HG02610 (cell line): ENCODE results near the gene CDK5R2.
A peak's percentile ranks its signal among the peaks of the same experiment; 100 is the strongest.

ENCODE experiments used
- ATAC-seq: cut with Tn5 transposase; IDR thresholded peaks from one replicate; pipeline ENCODE4 v1.9.1; 2021; ENCODE audit warnings: mild to moderate bottlenecking, moderate library complexity; ENCODE audit not compliant: unreplicated experiment

Gene CDK5R2

DNA sequence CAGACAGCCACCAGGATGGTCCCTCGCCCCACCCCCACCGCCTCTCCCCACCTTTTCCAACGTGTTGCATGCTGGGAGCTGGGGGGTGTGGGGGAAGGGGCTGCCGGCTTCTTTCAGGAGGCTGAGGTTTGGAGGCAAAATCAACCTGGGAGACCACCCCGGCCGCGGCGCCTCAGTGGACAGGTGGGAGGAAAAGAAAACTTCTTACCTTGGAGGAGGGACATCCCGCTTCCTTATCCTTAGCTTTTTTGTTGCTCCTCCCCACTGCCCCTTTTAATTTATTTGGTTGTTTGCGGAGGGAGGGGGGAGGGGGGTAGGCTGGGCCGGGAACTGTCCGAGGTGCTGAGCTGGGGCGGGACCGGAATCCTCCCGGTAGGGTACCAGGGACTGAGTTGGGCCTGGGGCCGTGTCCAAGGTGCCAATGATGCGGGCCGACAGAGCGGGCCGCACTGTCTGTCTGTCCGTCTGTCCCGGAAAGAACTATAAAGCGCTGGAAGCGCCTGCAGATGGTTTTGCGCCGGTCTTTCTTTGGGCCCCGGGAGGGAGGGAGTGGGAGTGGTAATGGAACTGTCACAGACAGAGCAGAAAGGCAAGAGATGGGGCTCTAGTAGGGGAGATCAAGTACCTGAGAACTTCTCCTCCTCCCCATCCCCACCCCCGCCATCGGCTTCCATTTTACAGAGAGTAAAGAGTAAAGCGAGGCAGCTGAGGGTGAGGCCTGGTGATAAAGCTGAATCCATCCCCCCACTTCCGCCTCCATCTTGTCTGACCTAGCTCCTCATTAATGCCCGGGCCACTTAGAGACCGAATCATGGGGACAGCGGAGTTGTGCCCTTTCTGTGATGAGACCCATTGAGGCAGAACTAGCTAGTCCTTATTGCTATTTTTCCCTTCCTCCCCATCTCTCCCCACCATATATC, 2.4 kb downstream of the CDK5R2 start:
- no peak for ATAC-seq

DNA sequence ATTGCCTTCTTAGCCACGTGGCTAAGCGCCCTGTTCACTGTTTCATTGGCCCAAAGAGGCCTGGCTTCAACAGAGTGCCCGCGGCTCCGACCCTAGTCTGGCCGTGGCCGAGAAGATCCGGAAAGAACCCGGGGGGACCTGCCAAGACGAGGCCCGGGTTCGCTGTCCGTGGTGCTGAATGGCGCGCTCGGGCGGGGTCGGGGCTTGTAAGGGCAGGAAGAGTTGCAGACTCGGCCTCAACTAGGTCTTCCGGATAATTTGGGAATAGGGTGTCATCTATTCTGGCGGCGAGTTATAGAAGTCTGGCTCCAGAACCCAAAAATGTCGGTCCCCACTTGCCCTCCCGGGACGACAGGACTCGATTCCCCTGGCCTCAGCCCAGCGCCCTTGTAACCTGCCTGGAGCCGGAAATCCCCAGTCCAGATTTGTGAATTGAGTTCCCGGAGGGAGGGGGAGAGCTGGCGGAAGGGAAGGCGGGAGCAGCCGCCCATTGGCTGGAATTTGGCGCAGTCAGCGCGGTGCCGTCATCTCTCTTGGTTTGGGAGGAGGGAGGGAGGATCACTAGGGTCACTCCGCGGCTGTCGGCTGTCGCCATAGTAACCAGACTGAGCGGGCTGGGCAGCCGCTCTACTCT, 3.5 kb downstream of the CDK5R2 start:
- no peak for ATAC-seq

DNA sequence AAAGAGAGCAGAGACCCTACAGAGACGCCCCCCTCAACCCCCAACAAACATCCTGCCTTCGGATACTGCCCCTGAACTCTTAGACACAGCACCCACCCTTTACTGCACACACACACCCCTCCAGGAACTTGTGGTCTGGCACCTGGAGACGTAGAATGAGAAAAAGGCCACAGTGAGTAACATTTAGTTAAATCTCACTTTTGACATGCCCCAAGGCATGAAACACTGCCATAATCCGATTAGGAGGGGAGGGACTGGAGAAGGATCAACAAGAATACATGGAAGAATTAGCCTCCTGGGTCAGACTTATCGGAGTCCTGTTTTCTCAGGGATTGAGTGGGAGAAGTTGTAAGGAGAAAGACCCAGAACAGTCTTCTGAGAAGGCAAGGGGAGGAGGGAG, 4.1 kb downstream of the CDK5R2 start:
- ATAC-seq: no peak

DNA sequence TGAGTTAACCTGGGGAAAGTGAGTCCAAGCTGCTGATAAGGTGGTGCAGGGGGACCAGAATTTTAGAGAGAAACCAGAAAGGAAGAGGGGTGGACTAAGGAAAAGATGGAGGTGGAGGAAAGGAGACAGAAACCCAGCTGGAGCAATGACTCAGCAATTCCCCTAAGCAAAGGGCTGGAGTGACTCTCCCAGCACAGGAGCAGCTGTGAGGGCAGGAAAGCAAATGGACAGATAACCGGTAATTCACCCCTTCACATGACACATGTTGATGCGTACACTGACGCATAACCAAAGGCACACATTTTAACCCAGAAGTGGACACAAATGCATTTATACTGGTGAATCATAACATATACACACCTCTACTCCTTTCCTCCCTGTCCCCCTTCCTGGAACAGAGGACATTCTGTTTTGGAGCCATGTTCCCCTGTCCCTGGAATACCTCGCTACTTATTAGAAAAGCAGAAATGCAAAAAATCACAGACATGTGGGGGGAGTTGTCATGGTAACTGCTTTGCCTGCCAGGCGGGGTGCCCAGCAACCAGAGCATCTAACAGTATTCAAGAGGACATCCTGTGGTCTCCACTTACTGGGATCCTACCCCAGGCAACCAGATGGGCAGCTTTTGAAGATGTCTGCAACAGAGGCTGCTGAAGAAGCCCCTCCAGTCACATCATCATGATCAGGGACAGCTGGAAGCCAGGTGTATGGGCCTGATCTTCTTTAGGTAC, 4.7 kb downstream of the CDK5R2 start:
- no peak for ATAC-seq

DNA sequence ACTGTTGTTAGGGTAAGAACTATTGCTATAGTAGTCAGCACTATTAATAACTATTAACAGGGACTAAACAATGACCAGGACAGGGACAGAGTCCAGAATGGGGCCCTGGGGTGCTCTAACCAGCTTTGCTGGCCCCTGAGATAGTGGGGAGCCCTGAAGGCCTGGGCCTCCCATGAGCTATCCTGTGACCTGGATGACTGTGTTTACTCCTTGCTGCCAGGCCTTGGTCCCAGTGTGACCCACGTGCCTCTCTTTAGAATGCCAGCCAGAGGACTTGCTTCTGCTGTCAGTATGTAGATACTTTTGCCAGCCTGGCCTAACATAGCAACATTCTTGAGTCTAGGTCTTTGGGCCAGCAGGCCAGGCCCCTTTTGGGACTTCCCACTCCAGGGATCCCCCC, 11.4 kb downstream of the CDK5R2 start:
- no peak for ATAC-seq

DNA sequence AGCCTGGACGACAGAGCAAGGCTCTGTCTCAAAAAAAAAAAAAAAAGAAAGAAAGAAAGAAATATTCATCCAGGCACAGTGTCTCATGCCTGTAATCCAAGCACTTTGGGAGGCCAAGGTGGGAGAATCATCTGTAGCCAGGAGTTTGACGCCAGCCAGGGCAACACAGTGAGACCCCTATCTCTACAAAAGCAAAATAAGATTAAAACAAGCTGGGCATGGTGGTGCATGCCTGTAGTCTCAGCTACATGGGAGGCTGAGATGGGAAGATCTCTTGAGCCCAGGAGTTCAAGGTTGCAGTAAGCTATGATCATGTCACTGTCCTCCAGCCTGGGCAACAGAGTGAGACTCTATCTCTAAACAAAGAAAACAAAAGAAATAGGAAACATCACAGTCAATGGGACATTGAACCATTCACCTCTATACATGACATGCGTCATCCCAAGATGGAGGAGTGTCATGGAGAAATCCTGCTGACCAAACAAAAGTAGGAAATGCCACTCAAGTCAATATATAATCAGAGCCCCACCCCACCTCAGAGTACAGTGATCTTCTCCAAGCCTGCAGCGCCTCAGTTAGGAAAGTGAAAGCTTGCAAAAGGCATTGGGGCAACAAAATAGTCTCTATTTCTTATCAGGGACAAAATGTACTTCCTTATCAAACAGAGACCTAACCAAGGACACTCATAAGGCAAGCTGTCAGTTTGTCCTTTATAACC, 15.8 kb downstream of the CDK5R2 start:
- ATAC-seq: no peak

DNA sequence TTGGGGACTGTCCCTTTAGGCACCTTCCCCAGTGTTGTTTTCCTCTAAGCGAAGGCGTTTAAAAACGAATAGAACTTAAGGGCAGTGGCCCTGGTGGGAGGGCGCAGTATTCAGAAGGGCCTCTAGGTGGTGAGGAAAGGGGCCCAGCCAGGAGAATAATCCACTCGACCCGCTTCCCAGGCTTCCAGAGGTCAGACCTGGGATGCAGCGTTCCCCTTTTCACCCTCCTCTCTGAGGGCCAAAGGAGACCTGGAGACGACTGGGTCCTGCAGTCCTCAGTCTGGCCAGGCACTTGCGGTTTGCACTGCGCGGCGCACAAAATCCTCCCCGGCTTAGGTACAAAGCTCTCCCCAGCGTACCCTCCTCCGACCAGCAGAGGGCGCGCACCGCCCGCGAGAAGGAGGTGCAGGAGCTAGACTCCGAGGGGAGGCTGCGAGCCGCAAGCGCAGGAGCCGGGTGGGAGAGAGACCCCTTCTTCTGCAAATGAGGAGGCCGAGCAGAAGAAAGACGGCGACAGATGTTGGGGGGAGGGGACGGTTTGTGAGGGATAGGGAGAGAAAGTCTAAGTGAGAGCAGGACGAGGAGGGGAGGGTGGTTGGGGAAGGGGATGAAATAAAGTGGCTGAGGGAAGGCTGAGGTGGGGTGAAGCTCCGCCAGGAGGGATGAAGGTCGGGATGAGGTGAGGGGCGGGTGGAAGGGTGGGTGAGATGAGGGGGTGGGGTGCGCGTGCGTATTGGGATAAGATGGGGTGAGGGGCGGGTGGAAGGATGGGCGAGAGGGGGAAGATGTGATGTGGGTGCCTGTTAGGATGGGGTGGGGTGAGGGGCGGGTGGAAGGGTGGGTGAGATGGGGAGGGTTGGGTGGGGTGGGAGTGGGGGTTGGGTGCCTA, 20.6 kb downstream of the CDK5R2 start:
- peak; percentile 82 for ATAC-seq

GRCh38 chr2:218980735-218981389, 21.4 kb downstream of the CDK5R2 start:
- no peak for ATAC-seq

GRCh38 chr2:218981390-218981880, 22.0 kb downstream of the CDK5R2 start:
- ATAC-seq: no peak

DNA sequence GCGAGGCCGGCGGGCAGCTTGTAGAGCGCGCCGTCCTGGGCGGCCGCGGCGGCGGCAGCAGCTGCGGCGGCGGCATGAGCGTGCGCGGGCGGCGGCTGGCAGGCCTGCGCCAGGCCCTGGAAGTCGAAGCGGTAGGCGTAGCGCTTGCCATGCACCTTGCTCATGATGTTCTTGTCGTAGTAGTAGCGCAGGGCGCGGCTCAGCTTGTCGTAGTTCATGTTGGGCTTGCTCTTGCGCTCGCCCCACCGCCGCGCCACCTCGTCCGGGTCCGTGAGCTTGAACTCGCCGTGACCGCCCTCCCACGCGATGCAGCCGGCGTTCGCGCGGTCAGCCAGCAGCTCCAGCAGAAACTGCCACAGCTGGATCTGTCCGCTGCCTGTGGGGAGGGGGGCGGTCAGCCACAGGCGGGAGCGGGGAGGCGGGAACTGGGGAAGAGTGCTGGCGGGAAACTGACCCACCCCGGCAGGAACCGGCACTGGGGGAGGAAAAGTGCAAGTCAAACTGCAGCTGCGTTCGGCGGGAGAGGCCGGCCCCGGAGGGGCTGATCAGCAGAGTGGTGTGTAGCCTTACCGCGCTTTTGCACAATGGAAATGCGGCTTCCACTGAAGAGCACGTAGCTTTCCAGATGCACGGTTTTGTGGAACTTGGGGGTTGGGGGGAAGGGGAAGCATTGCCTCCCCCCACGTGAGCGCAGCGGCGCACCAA, 22.6 kb downstream of the CDK5R2 start:
- ATAC-seq: no peak

DNA sequence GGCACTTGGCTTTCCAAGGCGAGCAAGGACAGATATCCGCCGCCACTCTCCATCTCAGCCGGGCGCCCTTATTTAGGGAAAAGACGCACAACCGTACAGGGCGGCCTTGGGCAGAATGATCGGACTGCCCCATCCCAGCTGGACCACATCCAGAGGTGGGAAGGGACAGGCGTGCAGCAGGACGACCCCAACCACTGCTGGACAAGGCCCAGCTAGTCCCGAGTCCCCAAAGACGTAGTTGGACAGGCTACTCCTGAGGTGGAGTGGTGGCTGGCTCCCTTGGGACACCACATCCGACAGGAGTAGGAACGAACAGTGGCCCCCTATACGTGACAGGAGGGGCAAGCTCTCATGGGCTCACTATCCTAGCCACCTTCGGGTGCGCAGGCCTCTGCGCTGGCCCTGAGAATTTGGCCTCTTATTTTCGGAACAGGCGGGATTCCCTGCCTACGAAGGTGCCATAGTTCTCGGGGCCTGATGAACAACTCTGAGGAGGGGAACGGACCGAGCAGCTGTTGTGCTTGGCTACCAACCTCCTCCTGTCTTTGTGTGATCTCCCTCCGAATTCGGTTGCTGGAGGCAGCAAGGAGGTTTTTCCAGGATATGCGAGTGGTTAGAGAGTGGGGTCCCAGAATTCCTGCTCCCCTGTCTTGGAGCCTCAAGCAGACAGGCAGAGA, 23.3 kb downstream of the CDK5R2 start:
- no peak for ATAC-seq

- ATAC-seq: no peak
Measured at GRCh38 chr2:218983263-218983933, 23.9 kb downstream of the CDK5R2 start.

- ATAC-seq: no peak
Measured at GRCh38 chr2:218983934-218984238, 24.4 kb downstream of the CDK5R2 start.

GRCh38 chr2:218984239-218985020, 25.0 kb downstream of the CDK5R2 start:
- ATAC-seq: no peak

GRCh38 chr2:218985021-218985324, 25.5 kb downstream of the CDK5R2 start, which contains the start of gene FEV:
FEV (minus strand) TSS chr2:218985184; CDS start chr2:218985075, 109 bp downstream.
- no peak for ATAC-seq

- no peak for ATAC-seq
Measured at GRCh38 chr2:218985325-218986091, 26.0 kb downstream of the CDK5R2 start.
